Activated T-helper 17 cell treated with anti-CD3 and anti-CD28 coated beads, Interleukin-2, amount 50 U/mL, for 72 hours (primary cell): ENCODE measurements around the gene FOXR2. TPM values are rescaled to one million over a fixed set of nuclear protein-coding genes. Genes with fewer than 3 reads are reported as not detected.

Source experiments
- ATAC-seq: fragments of 150-1000 bp; cut with Tn5 transposase; replicated peaks from 2 replicates; pipeline ENCODE4 v1.10.0; 2021; ENCODE audit warnings: mild to moderate bottlenecking, moderate library complexity
- H3K27ac Mint-ChIP-seq: one replicate; pipeline ENCODE4 v1.8.0; 2022; ENCODE audit warnings: mixed read lengths
- H3K27me3 Mint-ChIP-seq: one replicate; pipeline ENCODE4 v1.8.0; 2022; ENCODE audit warnings: mixed read lengths
- H3K36me3 Mint-ChIP-seq: one replicate; pipeline ENCODE4 v1.8.0; 2022; ENCODE audit warnings: low read depth, mild to moderate bottlenecking, mixed read lengths
- H3K4me1 Mint-ChIP-seq: one replicate; pipeline ENCODE4 v1.8.0; 2022; ENCODE audit warnings: mixed read lengths
- H3K4me3 Mint-ChIP-seq: one replicate; pipeline ENCODE4 v1.8.0; 2022; ENCODE audit warnings: mild to moderate bottlenecking, mixed read lengths
- H3K9me3 Mint-ChIP-seq: one replicate; pipeline ENCODE4 v1.8.0; 2022; ENCODE audit warnings: mixed read lengths
- total RNA-seq, 2 donors: library from RNA; stranded (reverse); gene quantifications; one replicate each; pipeline ENCODE4 v1.2.3, GENCODE V29; 2022

The FOXR2 gene, protein sequence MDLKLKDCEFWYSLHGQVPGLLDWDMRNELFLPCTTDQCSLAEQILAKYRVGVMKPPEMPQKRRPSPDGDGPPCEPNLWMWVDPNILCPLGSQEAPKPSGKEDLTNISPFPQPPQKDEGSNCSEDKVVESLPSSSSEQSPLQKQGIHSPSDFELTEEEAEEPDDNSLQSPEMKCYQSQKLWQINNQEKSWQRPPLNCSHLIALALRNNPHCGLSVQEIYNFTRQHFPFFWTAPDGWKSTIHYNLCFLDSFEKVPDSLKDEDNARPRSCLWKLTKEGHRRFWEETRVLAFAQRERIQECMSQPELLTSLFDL
- total RNA-seq, result not detected

DNA sequence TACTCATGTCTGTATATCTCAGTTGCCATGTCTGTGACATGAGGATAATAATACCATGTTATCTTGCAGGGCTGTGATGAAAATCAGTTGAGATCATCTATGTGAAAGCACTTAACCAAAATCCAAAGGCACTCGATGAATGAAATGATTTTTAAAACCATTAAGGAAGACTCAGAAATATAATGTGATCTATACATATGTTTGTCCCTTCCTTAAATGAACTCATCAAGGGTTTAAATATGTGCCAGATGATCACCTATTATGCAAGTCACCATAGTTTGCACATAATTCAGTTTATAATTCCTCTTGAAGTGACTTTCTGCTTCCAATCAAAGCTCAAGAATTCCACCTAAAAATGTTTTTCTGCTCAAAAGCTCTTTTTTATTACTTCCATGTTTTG, at the start of gene FOXR2:
TSS of gene FOXR2 (plus strand) at position 301 of the 400 bp plus-strand sequence. CDS start 312 bp downstream, outside the sequence.
- Mint-ChIP-seq H3K4me1 (no peaks in the 10 kb centered on the region), H3K27ac (no peak within 1 kb of the TSS), H3K4me3 (no peak within 1 kb of the TSS), H3K9me3 (no peaks in the 10 kb centered on the region), H3K27me3 (peaks cover 8% of the 10 kb centered on the region), H3K36me3 (no peaks in the 10 kb centered on the region)
- no peak for ATAC-seq

DNA sequence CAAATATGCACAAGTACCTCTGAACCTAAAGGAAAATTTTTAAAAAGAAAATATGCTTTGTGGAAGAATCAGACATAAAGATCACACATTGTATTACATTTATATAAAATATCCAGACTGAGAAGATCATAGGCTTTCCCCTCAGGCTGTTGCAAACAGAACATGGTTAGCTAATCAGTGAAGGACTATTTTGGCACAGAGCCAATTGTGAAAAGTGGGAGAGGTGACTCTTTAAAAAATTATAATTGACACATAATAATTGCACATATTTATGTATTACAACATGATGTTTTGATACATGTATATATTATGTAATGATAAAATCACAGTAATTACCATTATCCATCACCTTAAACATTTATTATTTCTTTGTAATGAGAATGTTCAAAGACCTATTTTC, 44.1 kb upstream of the FOXR2 start:
- ATAC-seq, result no peak
- no peak overlapping the region for H3K27ac Mint-ChIP-seq
- no peak overlapping the region for H3K4me3 Mint-ChIP-seq
- peaks cover 4% of the 10 kb centered on the region for H3K9me3 Mint-ChIP-seq
- H3K27me3 Mint-ChIP-seq, result no peaks in the 10 kb centered on the region
- H3K4me1 Mint-ChIP-seq, result no peaks in the 10 kb centered on the region
- no peaks in the 10 kb centered on the region for H3K36me3 Mint-ChIP-seq

DNA sequence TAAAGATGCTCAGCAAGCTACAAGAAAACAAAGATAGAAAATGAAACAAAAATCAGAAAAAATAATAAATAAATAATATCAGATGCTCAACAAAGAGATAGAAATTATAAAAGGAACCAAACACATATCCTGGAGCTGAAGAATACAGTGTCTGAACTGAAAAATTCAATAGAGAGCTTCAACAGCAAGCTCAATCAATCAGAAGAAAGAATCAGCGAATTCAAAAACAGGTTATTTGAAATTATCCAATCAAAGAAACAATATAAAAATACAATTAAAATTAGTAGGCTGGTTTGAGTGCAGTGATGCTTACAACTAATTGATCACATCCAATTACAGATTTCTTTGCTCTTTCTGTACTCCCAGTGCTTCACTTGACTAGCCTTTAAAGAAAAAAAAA, 40.8 kb upstream of the FOXR2 start:
- no peaks in the 10 kb centered on the region for H3K4me1 Mint-ChIP-seq
- no peak overlapping the region for H3K27ac Mint-ChIP-seq
- H3K27me3 Mint-ChIP-seq, result no peaks in the 10 kb centered on the region
- no peak overlapping the region for H3K4me3 Mint-ChIP-seq
- no peak for ATAC-seq
- no peaks in the 10 kb centered on the region for H3K9me3 Mint-ChIP-seq
- H3K36me3 Mint-ChIP-seq, result no peaks in the 10 kb centered on the region

DNA sequence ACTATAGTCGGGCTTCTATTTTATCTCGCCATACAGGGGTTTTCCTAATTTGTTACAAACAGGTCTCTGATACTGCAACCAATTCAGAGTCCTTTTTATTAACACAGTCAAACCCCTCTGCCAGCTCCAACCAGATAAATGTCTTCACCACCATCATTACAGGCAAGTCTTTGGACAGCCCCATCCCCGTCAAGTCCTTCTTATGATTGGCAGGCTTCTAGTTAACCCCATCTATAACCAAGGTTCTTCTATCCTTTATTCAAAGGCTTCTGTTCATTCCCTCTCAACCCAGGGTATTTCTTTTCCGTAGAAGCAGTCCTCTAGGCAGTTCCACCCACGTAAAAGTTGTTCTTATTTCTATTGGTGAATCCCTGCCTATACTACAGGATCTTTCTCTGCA, 29.9 kb upstream of the FOXR2 start:
- no peak for ATAC-seq
- H3K9me3 Mint-ChIP-seq, result no peaks in the 10 kb centered on the region
- H3K36me3 Mint-ChIP-seq, result no peaks in the 10 kb centered on the region
- no peaks in the 10 kb centered on the region for H3K27me3 Mint-ChIP-seq
- H3K4me1 Mint-ChIP-seq, result no peaks in the 10 kb centered on the region
- H3K4me3 Mint-ChIP-seq, result no peak overlapping the region
- H3K27ac Mint-ChIP-seq, result no peak overlapping the region

DNA sequence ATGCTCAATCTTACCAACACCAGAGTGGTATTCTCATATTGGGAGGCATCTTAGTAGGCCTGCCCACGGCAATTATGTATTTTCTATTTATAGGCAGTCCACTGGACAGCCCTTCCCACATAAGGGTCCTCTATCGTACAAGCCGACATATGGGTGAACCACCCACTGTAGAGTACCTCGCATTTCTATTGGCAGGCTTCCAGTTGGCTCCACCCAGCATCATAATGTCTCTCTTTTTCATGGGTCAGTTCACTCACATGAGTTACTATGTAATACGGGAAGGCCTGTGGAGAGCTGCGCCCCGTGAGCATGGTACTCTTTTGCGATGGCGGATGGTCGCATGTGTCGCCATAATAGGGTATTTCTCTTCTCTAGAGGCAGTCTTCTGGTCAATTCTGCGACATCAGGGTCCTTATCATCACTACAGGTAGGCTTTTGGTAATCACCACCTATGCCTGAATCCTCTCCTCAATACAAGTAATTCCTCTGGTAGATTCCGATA, 29.4 kb upstream of the FOXR2 start:
- no peak for ATAC-seq
- no peaks in the 10 kb centered on the region for H3K27me3 Mint-ChIP-seq
- H3K27ac Mint-ChIP-seq, result no peak overlapping the region
- no peaks in the 10 kb centered on the region for H3K4me1 Mint-ChIP-seq
- no peaks in the 10 kb centered on the region for H3K36me3 Mint-ChIP-seq
- no peaks in the 10 kb centered on the region for H3K9me3 Mint-ChIP-seq
- no peak overlapping the region for H3K4me3 Mint-ChIP-seq

DNA sequence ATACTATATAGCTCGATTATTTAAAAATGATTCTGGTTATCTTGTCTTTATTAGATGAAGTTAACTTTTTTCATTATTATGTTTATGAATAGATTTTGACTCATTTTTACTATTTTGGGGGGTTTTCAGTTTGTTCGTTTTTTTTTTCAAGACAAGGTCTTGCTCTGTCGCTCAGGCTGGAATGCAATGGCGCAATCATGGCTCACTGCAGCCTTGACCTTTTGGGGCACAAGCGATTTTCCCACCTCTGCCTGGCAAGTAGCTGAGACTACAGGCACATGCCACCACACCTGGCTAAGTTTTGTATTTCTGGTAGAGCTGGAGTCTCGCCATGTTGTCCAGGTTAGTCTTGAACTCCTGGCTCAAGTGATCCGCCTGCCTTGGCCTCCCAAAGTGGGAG, 24.9 kb upstream of the FOXR2 start:
- Mint-ChIP-seq H3K4me1 (no peaks in the 10 kb centered on the region), H3K4me3 (no peak overlapping the region), H3K9me3 (no peaks in the 10 kb centered on the region), H3K27ac (no peak overlapping the region), H3K36me3 (no peaks in the 10 kb centered on the region), H3K27me3 (no peaks in the 10 kb centered on the region)
- ATAC-seq, result no peak

DNA sequence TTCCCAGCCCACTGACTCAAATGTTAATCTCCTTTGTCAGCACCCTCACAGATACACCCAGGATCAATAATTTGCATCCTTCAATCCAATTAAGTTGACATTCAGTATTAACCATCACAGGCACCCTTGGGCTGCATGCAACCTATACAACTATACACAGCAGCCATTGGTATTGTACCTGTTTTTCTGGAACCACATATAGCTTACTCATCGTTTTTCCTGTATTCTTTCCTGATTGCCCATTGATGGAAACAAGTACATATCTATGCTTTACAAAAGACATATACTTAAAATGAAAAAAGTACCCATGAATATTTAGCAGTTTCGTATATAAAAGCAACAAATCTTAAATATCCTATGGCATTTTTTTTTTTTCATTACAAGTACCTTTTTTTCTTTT, 3.7 kb upstream of the FOXR2 start:
- Mint-ChIP-seq H3K27ac (no peak overlapping the region), H3K4me1 (no peaks in the 10 kb centered on the region), H3K4me3 (no peak overlapping the region), H3K9me3 (no peaks in the 10 kb centered on the region), H3K27me3 (peaks cover 5% of the 10 kb centered on the region), H3K36me3 (no peaks in the 10 kb centered on the region)
- no peak for ATAC-seq

DNA sequence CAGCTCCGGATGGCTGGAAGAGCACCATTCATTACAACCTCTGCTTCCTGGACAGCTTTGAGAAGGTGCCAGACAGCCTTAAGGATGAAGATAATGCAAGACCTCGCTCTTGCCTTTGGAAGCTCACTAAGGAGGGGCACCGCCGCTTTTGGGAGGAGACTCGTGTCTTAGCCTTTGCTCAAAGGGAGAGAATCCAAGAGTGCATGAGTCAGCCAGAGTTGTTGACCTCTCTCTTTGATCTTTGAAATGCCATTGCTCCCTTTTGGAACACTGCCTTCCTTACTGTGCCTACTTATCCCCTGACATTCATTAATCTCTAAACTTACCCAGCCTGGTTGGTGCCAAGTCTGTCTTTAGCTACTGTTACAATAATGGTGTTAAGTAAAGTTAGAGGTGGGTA, 1.2 kb downstream of the FOXR2 start:
- Mint-ChIP-seq H3K4me1 (no peaks in the 10 kb centered on the region), H3K4me3 (no peak overlapping the region), H3K36me3 (no peaks in the 10 kb centered on the region), H3K27me3 (peaks cover 8% of the 10 kb centered on the region), H3K27ac (no peak overlapping the region), H3K9me3 (no peaks in the 10 kb centered on the region)
- ATAC-seq, result no peak

DNA sequence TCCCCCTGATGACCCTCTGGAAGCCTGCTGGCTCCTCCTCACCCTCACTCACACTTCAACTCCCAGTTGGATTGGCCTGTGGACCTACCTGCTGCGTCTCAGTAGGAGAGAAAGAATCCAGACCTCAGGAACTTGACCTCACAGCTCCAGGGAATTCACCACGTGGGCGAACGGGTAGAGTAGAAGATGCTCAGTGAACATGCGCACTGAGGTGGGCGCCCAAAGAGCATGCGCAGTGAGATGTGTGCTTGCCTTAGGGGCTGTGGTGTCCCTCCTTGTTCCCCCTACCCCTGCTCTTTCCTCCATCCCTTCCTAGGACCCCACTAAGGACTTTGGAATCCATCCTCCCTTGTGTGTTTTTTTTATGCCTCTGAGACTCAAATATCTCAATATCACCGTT, 12.9 kb downstream of the FOXR2 start:
- Mint-ChIP-seq H3K4me3 (no peak overlapping the region), H3K27ac (no peak overlapping the region), H3K27me3 (no peaks in the 10 kb centered on the region), H3K4me1 (no peaks in the 10 kb centered on the region), H3K9me3 (no peaks in the 10 kb centered on the region), H3K36me3 (no peaks in the 10 kb centered on the region)
- ATAC-seq, result no peak

DNA sequence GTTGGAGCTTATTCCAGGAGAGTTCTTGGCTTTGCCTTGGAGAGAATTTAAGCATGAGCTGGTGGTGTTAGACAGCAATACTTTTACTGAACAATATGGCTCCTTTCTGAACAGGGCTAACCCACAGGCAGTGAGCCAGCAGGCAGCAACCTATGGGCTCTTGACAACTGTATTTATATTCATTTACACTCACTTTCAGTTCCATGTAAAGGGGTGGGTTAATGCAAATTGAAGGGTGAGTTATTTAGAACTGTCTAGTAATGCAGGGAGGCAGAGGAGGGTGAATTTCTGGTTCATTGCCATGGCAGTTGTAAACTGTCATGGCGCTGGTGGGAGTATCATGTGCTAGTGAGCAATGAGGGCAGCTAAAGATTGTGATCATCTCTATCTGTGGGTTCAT, 15.7 kb downstream of the FOXR2 start:
- H3K36me3 Mint-ChIP-seq, result no peaks in the 10 kb centered on the region
- no peaks in the 10 kb centered on the region for H3K27me3 Mint-ChIP-seq
- H3K27ac Mint-ChIP-seq, result no peak overlapping the region
- H3K4me1 Mint-ChIP-seq, result no peaks in the 10 kb centered on the region
- H3K4me3 Mint-ChIP-seq, result no peak overlapping the region
- no peak for ATAC-seq
- no peaks in the 10 kb centered on the region for H3K9me3 Mint-ChIP-seq

DNA sequence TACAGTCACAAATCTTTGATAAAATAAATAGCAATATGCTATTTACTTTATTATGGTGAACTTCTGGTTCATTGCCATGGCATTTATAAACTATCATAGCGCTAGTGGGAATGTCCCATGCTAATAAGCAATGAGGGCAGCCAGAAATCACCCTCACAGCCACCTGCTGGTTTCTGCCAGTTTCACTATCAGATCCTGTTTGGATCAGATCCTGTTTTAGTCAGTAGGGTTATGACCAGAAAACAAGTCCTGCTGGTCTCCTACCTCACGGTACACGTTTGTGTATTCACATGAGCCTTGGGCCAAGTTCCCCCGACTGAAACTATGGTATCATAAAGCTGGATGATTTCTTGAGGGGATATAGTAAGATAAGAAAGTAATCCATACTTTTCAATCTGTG, 17.7 kb downstream of the FOXR2 start:
- no peak for ATAC-seq
- H3K27me3 Mint-ChIP-seq, result no peaks in the 10 kb centered on the region
- H3K36me3 Mint-ChIP-seq, result no peaks in the 10 kb centered on the region
- no peaks in the 10 kb centered on the region for H3K4me1 Mint-ChIP-seq
- no peak overlapping the region for H3K4me3 Mint-ChIP-seq
- no peak overlapping the region for H3K27ac Mint-ChIP-seq
- no peaks in the 10 kb centered on the region for H3K9me3 Mint-ChIP-seq

DNA sequence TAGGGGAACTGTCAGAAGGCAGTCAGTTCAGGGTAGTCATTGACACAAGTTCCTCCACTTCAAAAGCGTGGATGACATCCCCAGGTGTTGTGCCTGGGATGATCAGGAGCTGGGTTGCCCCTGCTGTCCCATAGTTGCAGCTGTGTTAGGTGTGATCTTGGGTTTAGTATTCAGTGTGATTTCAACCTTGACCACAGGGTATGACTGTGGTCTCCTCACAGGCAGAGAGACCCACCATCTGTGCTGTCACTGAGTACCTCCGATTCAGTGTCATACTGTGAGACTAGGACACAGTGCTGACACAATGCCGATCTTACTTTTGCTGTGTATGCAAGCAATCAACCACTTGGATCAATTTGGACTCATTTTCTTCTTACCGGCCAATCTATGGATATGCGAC, 25.2 kb downstream of the FOXR2 start:
- Mint-ChIP-seq H3K4me1 (no peaks in the 10 kb centered on the region), H3K36me3 (no peaks in the 10 kb centered on the region), H3K9me3 (no peaks in the 10 kb centered on the region), H3K27me3 (no peaks in the 10 kb centered on the region), H3K4me3 (no peak overlapping the region), H3K27ac (no peak overlapping the region)
- ATAC-seq, result no peak

DNA sequence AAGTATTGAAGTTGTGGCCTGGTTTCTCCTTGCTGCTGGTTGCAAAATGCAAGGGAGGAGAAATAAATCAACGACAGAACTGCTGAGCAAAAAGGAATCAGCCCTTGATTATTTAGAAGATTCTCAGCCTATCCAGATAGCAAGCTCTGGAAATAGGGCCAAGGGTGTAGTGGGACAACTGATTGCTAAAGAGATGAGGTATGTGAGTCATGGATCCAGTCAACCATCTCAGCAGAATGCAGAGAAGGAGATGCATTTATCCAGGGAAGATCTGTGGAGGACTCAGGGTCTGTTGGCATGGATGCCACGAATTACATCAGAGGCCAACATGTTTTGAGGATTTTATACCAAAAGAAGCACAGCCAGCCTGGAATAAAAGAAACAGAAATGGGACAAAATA, 36.7 kb downstream of the FOXR2 start:
- no peak overlapping the region for H3K4me3 Mint-ChIP-seq
- no peak for ATAC-seq
- no peaks in the 10 kb centered on the region for H3K27me3 Mint-ChIP-seq

DNA sequence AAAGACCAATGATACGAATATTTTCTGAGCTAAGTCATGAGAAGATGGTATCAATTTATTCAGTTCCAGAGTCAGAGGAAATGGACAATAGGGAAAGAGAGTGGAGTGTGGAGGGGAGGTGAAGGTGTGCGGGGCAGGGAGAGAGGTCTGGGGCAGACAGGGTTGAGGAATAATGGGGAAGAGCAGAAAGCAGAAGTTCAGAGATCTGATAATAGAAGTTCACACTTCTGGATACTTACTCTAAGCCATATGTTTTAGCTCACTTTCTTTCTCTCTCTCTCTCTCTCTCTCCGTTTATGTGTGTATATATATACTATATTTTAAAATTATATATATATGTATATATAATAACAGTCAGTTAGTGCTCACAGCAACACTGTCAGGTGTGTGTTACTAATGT, 40.4 kb downstream of the FOXR2 start:
- H3K4me3 Mint-ChIP-seq, result no peak overlapping the region
- no peak for ATAC-seq
- no peak overlapping the region for H3K27ac Mint-ChIP-seq
- no peaks in the 10 kb centered on the region for H3K9me3 Mint-ChIP-seq
- H3K27me3 Mint-ChIP-seq, result no peaks in the 10 kb centered on the region
- H3K4me1 Mint-ChIP-seq, result no peaks in the 10 kb centered on the region
- H3K36me3 Mint-ChIP-seq, result no peaks in the 10 kb centered on the region

More for the DNA sequence above, 36.7 kb downstream of the FOXR2 start:
- Mint-ChIP-seq H3K36me3 (no peaks in the 10 kb centered on the region), H3K27ac (no peak overlapping the region), H3K9me3 (no peaks in the 10 kb centered on the region), H3K4me1 (no peaks in the 10 kb centered on the region)

DNA sequence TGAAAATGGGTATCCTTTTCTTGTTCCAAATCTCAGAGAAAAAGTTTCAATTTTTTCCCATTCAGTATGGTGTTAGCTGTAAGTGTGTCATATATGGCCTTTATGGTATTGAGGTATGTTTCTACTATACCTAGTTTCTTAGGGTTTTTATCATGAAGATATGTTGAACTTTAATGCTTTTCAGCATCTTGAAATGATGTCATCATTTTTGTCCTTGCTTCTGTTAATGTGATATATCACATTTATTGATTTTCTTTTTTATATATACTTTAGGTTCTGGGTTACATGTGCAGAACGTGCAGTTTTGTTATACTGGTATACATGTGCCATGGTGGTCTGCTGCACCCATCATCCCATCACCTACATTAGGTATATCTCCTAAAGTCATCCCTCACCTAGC, 44.9 kb downstream of the FOXR2 start:
- Mint-ChIP-seq H3K4me3 (no peak overlapping the region), H3K9me3 (peaks cover 4% of the 10 kb centered on the region)

More for the DNA sequence above, 44.9 kb downstream of the FOXR2 start:
- Mint-ChIP-seq H3K36me3 (no peaks in the 10 kb centered on the region), H3K4me1 (no peaks in the 10 kb centered on the region), H3K27me3 (no peaks in the 10 kb centered on the region), H3K27ac (no peak overlapping the region)
- no peak for ATAC-seq
